Measurements from ENCODE around the gene NPAS3.

DNA sequence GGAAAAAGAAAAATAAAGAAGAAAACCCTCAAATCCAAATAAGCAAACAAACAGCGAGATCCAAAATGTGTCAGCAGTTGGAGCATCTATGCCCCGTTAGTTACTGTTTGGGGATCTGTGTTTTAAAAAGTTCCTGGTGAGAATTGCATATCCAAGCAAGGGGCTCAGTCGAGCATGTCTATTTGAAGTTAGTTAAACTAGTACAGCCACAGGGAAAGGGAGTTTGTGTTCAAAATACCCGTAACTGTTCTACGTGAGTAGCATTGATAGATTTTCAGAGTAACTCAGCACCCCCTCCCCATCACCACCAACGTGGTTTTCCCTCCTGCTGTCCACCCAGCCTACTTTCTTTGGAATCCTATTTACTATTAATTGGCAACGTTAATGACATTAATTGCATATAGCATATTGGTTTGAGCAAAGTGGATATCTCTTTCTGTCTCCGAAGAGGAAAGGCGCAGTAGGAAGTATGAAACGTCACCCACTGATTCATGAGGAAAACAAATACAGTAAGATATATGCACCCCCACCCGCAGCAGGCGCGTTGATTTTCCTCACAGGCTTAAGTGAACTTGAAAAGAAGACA, 1.5 kb downstream of the NPAS3 start:
- TF ChIP-seq, protein P1, sequence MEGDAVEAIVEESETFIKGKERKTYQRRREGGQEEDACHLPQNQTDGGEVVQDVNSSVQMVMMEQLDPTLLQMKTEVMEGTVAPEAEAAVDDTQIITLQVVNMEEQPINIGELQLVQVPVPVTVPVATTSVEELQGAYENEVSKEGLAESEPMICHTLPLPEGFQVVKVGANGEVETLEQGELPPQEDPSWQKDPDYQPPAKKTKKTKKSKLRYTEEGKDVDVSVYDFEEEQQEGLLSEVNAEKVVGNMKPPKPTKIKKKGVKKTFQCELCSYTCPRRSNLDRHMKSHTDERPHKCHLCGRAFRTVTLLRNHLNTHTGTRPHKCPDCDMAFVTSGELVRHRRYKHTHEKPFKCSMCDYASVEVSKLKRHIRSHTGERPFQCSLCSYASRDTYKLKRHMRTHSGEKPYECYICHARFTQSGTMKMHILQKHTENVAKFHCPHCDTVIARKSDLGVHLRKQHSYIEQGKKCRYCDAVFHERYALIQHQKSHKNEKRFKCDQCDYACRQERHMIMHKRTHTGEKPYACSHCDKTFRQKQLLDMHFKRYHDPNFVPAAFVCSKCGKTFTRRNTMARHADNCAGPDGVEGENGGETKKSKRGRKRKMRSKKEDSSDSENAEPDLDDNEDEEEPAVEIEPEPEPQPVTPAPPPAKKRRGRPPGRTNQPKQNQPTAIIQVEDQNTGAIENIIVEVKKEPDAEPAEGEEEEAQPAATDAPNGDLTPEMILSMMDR (IDR thresholded peaks at IDR 0.05), result no peak
- TF ChIP-seq POLR2A (IDR thresholded peaks at IDR 0.05) (no peak), POLR2AphosphoS5 (IDR thresholded peaks at IDR 0.05) (no peak), EP300 (IDR thresholded peaks at IDR 0.05) (no peak)
